GM18951 (cell line): ENCODE results near the gene C1orf167.

ENCODE experiments used
- POLR2A ChIP-seq: IDR thresholded peaks from 4 replicates; pipeline ENCODE4 v1.6.1; 2011; ENCODE audit warnings: mild to moderate bottlenecking; ENCODE audit not compliant: insufficient read length, insufficient read depth; ENCODE audit errors: extremely low read depth
- in situ Hi-C: fragments of 300-500 bp; cut with MboI; formaldehyde crosslinking; loops from one replicate; pipeline ENCODE4 v1.12.0; 2022; ENCODE audit warnings: low sequenced_read_pairs, mixed read lengths, inconsistent platforms; ENCODE audit not compliant: unreplicated experiment

C1orf167 gene

GRCh38 chr1:11759791-11760190 is 2.2 kb upstream of the C1orf167 start:
- no peak for TF ChIP-seq POLR2A
- in situ Hi-C loops = no loop called here

GRCh38 chr1:11761285-11761684 is 708 bp upstream of the C1orf167 start:
- in situ Hi-C loops = no loop called here
- no peak for TF ChIP-seq POLR2A

- in situ Hi-C loops = no loop called here
- TF ChIP-seq POLR2A = no peak
Measured at GRCh38 chr1:11764115-11764514, 2.1 kb downstream of the C1orf167 start.

- in situ Hi-C loops = no loop called here
- no peak for TF ChIP-seq POLR2A
Measured at GRCh38 chr1:11764519-11764918, 2.5 kb downstream of the C1orf167 start.

- in situ Hi-C loops = no loop called here
- TF ChIP-seq POLR2A = no peak
Measured at GRCh38 chr1:11765661-11766428, 3.9 kb downstream of the C1orf167 start.

GRCh38 chr1:11766429-11766776 is 4.4 kb downstream of the C1orf167 start:
- in situ Hi-C loops = no loop called here
- no peak for TF ChIP-seq POLR2A

GRCh38 chr1:11767922-11768704 is 6.1 kb downstream of the C1orf167 start:
- in situ Hi-C loops = no loop called here

GRCh38 chr1:11768821-11769220 is 6.8 kb downstream of the C1orf167 start:
- TF ChIP-seq POLR2A = no peak
- in situ Hi-C loops = no loop called here

More at GRCh38 chr1:11767922-11768704, 6.1 kb downstream of the C1orf167 start:
- no peak for TF ChIP-seq POLR2A

GRCh38 chr1:11769274-11769673 is 7.3 kb downstream of the C1orf167 start:
- TF ChIP-seq POLR2A = no peak
- in situ Hi-C loops = no loop called here

- no peak for TF ChIP-seq POLR2A
- in situ Hi-C loops = no loop called here
Measured at GRCh38 chr1:11770011-11770410, 8.0 kb downstream of the C1orf167 start.

GRCh38 chr1:11771481-11772043 is 9.6 kb downstream of the C1orf167 start:
- no peak for TF ChIP-seq POLR2A
- in situ Hi-C loops = no loop called here

- in situ Hi-C loops = no loop called here
- no peak for TF ChIP-seq POLR2A
Measured at GRCh38 chr1:11772458-11772857, 10.5 kb downstream of the C1orf167 start.

GRCh38 chr1:11774753-11775152 is 12.8 kb downstream of the C1orf167 start:
- no peak for TF ChIP-seq POLR2A
- in situ Hi-C loops = no loop called here
